Esophagus muscularis mucosa (tissue), 3 donors: ENCODE data around the gene OR2T8.

ENCODE experiments used
- POLR2A ChIP-seq: fragments of 450-650 bp; IDR thresholded peaks from one replicate; pipeline ENCODE4 v1.6.1; 2017; ENCODE audit warnings: antibody characterized with exemption, moderate library complexity, mild to moderate bottlenecking, low read depth
- TF ChIP-seq, protein P1 (sequence below), 3 experiments: fragments of 200-600 bp in 2 of 3; fragments of 450-650 bp in 1 of 3; sonication (generic) in 2 of 3; IDR thresholded peaks; one replicate each; pipeline ENCODE4 v1.5.1; 2017 to 2019; ENCODE audit warnings: antibody characterized with exemption in 3 of 3, mild to moderate bottlenecking in 2 of 3, moderate library complexity in 1 of 3

GRCh38 chr1:247962911-247963588 is 43.0 kb downstream of the OR2T8 start:
- TF ChIP-seq POLR2A: no peak
- TF ChIP-seq, protein P1, sequence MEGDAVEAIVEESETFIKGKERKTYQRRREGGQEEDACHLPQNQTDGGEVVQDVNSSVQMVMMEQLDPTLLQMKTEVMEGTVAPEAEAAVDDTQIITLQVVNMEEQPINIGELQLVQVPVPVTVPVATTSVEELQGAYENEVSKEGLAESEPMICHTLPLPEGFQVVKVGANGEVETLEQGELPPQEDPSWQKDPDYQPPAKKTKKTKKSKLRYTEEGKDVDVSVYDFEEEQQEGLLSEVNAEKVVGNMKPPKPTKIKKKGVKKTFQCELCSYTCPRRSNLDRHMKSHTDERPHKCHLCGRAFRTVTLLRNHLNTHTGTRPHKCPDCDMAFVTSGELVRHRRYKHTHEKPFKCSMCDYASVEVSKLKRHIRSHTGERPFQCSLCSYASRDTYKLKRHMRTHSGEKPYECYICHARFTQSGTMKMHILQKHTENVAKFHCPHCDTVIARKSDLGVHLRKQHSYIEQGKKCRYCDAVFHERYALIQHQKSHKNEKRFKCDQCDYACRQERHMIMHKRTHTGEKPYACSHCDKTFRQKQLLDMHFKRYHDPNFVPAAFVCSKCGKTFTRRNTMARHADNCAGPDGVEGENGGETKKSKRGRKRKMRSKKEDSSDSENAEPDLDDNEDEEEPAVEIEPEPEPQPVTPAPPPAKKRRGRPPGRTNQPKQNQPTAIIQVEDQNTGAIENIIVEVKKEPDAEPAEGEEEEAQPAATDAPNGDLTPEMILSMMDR (IDR thresholded peaks at IDR 0.05): no peak
